Liver (tissue), 9 donors: ENCODE results near the gene APOH. TPM values are rescaled to one million over a fixed set of nuclear protein-coding genes. Genes with fewer than 3 reads are reported as not detected.
A peak's percentile ranks its signal among the peaks of the same experiment; 100 is the strongest.
"Not testable (repeated sequence)": the region's sequence is repeated elsewhere in the genome, so short reads cannot be mapped to it uniquely, and the experiment has no call there.

Source experiments
- DNase-seq: peaks from one replicate; pipeline ENCODE4 v3.0.0-alpha.2; 2017; ENCODE audit warnings: low spot score
- H3K27ac ChIP-seq, 2 donors: one replicate each; pipeline ENCODE4 v1.7.0; 2013; ENCODE audit warnings: inconsistent platforms in 2 of 2, low read length in 2 of 2, control low read depth in 1 of 2, low read depth in 1 of 2, mild to moderate bottlenecking in 1 of 2
- H3K27me3 ChIP-seq, 4 donors: one replicate each; pipeline versions ENCODE4 v1.6.1 to v1.7.0; 2013; ENCODE audit warnings: low read length in 3 of 4, inconsistent platforms in 1 of 4, mild to moderate bottlenecking in 1 of 4, moderate library complexity in 1 of 4; ENCODE audit not compliant: control insufficient read depth in 4 of 4, insufficient read depth in 4 of 4
- H3K36me3 ChIP-seq, 4 donors: one replicate each; pipeline versions ENCODE4 v1.6.1 to v1.7.0; 2013; ENCODE audit warnings: low read length in 3 of 4, mild to moderate bottlenecking in 3 of 4, low read depth in 1 of 4, moderate library complexity in 1 of 4; ENCODE audit not compliant: control insufficient read depth in 4 of 4, insufficient read depth in 3 of 4
- H3K4me1 ChIP-seq, 4 donors: one replicate each; pipeline versions ENCODE4 v1.6.1 to v1.7.0; 2013; ENCODE audit warnings: low read length in 3 of 4, mild to moderate bottlenecking in 3 of 4, moderate library complexity in 1 of 4; ENCODE audit not compliant: control insufficient read depth in 4 of 4, insufficient read depth in 4 of 4
- H3K4me3 ChIP-seq, 3 donors: one replicate each; pipeline versions ENCODE4 v1.6.1 to v1.7.0; 2013; ENCODE audit warnings: low read length in 3 of 3, control low read depth in 1 of 3, low read depth in 1 of 3, mild to moderate bottlenecking in 1 of 3
- H3K9ac ChIP-seq, 2 donors: one replicate each; pipeline ENCODE4 v1.7.0; 2013; ENCODE audit warnings: low read length in 2 of 2, mild to moderate bottlenecking in 2 of 2, moderate library complexity in 2 of 2, control low read depth in 1 of 2, low read depth in 1 of 2
- H3K9me3 ChIP-seq, 4 donors: one replicate each; pipeline versions ENCODE4 v1.6.1 to v1.7.0; 2013; ENCODE audit warnings: low read length in 3 of 4; ENCODE audit not compliant: control insufficient read depth in 4 of 4
- CTCF ChIP-seq: fragments of 150-350 bp; IDR thresholded peaks from 2 replicates; pipeline ENCODE4 v1.5.1; 2017; ENCODE audit warnings: improper control_type of control experiment, low read depth, low read length; ENCODE audit not compliant: missing input control
- FOXA1 ChIP-seq: IDR thresholded peaks from 2 replicates; pipeline ENCODE4 v1.6.1; 2016; ENCODE audit warnings: antibody characterized with exemption
- FOXA2 ChIP-seq: IDR thresholded peaks from 2 replicates; pipeline ENCODE4 v1.6.1; 2016; ENCODE audit warnings: antibody characterized with exemption
- GABPA ChIP-seq, 2 donors: IDR thresholded peaks in 1 of 2; conservative IDR thresholded peaks in 1 of 2; 2 replicates each; pipeline ENCODE4 v1.6.1; 2016; ENCODE audit warnings: antibody characterized with exemption in 2 of 2, mild to moderate bottlenecking in 1 of 2, moderate library complexity in 1 of 2
- HNF4A ChIP-seq, 2 donors: conservative IDR thresholded peaks; 2 replicates each; pipeline ENCODE4 v1.6.1; 2016; ENCODE audit warnings: antibody characterized with exemption in 2 of 2, mild to moderate bottlenecking in 2 of 2
- JUND ChIP-seq, 2 donors: IDR thresholded peaks; 2 replicates each; pipeline ENCODE4 v1.6.1; 2016; ENCODE audit warnings: antibody characterized with exemption in 2 of 2
- MAX ChIP-seq: IDR thresholded peaks from 2 replicates; pipeline ENCODE4 v1.6.1; 2016; ENCODE audit warnings: antibody characterized with exemption
- NR2F2 ChIP-seq: IDR thresholded peaks from 2 replicates; pipeline ENCODE4 v1.6.1; 2016; ENCODE audit warnings: antibody characterized with exemption
- RAD21 ChIP-seq, 2 donors: IDR thresholded peaks; 2 replicates each; pipeline ENCODE4 v1.6.1; 2016; ENCODE audit warnings: antibody characterized with exemption in 2 of 2, mild to moderate bottlenecking in 2 of 2
- REST ChIP-seq: IDR thresholded peaks from 2 replicates; pipeline ENCODE4 v1.6.1; 2016; ENCODE audit warnings: antibody characterized with exemption, mild to moderate bottlenecking
- YY1 ChIP-seq: IDR thresholded peaks from 2 replicates; pipeline ENCODE4 v1.6.1; 2016; ENCODE audit warnings: antibody characterized with exemption, mild to moderate bottlenecking
- ZBTB33 ChIP-seq: IDR thresholded peaks from 2 replicates; pipeline ENCODE4 v1.6.1; 2016; ENCODE audit warnings: antibody characterized with exemption
- WGBS: extraction: QIAGEN DNeasy Blood & Tissue Kit; methylation state at CpG from one replicate; pipeline ENCODE4 v1.1.7; 2013; 5-methylcytosine and 5-hydroxymethylcytosine counted together
- polyA plus RNA-seq, 2 donors: library from polyadenylated mRNA; stranded (reverse) in 1 of 2; unstranded in 1 of 2; fragments of 200-250 nt in 1 of 2; fragments of >200 nt in 1 of 2; fragmentation: Nextera tagmentation in 1 of 2; extraction: Ambion mirVana in 1 of 2; gene quantifications; one replicate each; pipeline versions ENCODE4 v1.2.1 to v1.2.3, GENCODE V29; 2013 to 2015
- total RNA-seq, 2 donors: library from RNA; depleted of rRNA; stranded (reverse); fragments of >200 nt; gene quantifications; one replicate each; pipeline ENCODE4 v1.2.3, GENCODE V29; 2014
- donor health status: healthy.
- donor health status: healthy.
- donor health status: healthy.
- donor health status: healthy.
- donor health status: healthy.

APOH gene
- total and polyA plus RNA-seq, 4 donors, result 2,858 to 7,307 (median 5,841) TPM

- no peak for TF ChIP-seq GABPA (IDR thresholded peaks at IDR 0.05 in 1 of 2, conservative IDR thresholded peaks at IDR 0.05 in 1 of 2)
- no peak for TF ChIP-seq YY1
- TF ChIP-seq ZBTB33, result no peak
- no peak for TF ChIP-seq NR2F2
- no peak for TF ChIP-seq JUND (IDR thresholded peaks at IDR 0.05)
- no peak for TF ChIP-seq FOXA2
Observed at GRCh38 chr17:66255527-66255971, 26.3 kb upstream of the APOH start (continued).

- 25% methylated on average over 4 of the region's 4 CpGs for WGBS
- Histone ChIP-seq H3K9ac (no peak overlapping the region), H3K36me3 (no peaks in the 10 kb centered on the region), H3K9me3 (no peaks in the 10 kb centered on the region), H3K27me3 (no peaks in the 10 kb centered on the region), H3K4me1 (peaks cover 0 to 3% (median 0%) of the 10 kb centered on the region in 4 donors), H3K4me3 (no peak overlapping the region), H3K27ac (no peak overlapping the region)
- TF ChIP-seq FOXA2, result no peak
- peak in 1 of 2 donors; percentile 3 for TF ChIP-seq HNF4A (conservative IDR thresholded peaks at IDR 0.05)
- TF ChIP-seq CTCF, result peak; percentile 85
- no peak for TF ChIP-seq REST
- no peak for TF ChIP-seq FOXA1
- no peak for TF ChIP-seq YY1
- no peak for TF ChIP-seq MAX
- TF ChIP-seq NR2F2, result no peak
- TF ChIP-seq GABPA (IDR thresholded peaks at IDR 0.05 in 1 of 2, conservative IDR thresholded peaks at IDR 0.05 in 1 of 2), result no peak
- peak; percentile 98 to 99 for TF ChIP-seq RAD21 (IDR thresholded peaks at IDR 0.05)
- no peak for TF ChIP-seq ZBTB33
- no peak for TF ChIP-seq JUND (IDR thresholded peaks at IDR 0.05)
- no peak for DNase-seq
Observed at GRCh38 chr17:66255112-66255511, 25.9 kb upstream of the APOH start.

GRCh38 chr17:66253458-66253857 lies 24.2 kb upstream of the APOH start:
- H3K36me3 ChIP-seq, H3K27me3 ChIP-seq, H3K9me3 ChIP-seq, DNase-seq, H3K4me3 ChIP-seq, H3K4me1 ChIP-seq, H3K9ac ChIP-seq, H3K27ac ChIP-seq: not testable (repeated sequence)
- WGBS, result 88% methylated on average over 8 of the region's 8 CpGs
